HG02642 (cell line): Measurements from ENCODE around the gene FAM107B.
"Not testable (repeated sequence)": the region's sequence is repeated elsewhere in the genome, so short reads cannot be mapped to it uniquely, and the experiment has no call there.

Experiments
- ATAC-seq: cut with Tn5 transposase; IDR thresholded peaks from one replicate; pipeline ENCODE4 v1.9.1; 2021; ENCODE audit warnings: mild to moderate bottlenecking; ENCODE audit not compliant: unreplicated experiment, poor library complexity

Gene FAM107B

DNA sequence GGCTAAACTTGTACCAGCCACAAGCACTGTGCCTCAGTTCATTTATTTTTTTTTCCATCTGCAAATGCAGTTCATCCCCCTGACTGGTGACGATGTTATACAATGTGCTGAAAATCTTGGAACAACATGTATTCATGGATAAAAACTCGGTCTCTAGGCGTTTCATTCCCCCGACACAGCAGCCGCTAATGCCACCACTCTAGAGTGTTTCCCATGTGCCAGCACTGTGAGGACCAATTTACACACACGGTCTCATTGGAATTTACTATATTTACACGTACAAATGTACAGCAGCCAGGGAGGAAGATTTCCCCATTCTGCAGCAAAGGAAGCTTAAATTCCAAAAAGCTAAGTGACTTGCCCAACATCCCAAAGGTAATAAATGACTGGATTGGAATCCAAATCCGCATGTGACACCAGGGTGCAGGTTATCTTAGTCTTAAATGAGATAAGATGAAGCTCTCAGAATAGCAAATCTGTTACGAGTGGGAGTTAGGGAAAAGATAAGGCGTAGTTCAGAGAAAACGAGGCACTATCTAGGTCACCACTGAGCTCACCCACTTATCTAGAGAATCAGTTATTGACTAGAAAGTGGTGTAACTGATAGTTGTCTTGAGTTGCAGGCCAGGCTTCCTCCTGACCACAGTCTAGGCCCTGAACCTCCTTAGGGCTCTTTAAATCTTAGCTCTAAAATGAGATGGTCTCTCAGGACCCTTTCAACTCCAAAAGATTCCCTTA lies 36.7 kb downstream of the FAM107B start:
- no peak for ATAC-seq

DNA sequence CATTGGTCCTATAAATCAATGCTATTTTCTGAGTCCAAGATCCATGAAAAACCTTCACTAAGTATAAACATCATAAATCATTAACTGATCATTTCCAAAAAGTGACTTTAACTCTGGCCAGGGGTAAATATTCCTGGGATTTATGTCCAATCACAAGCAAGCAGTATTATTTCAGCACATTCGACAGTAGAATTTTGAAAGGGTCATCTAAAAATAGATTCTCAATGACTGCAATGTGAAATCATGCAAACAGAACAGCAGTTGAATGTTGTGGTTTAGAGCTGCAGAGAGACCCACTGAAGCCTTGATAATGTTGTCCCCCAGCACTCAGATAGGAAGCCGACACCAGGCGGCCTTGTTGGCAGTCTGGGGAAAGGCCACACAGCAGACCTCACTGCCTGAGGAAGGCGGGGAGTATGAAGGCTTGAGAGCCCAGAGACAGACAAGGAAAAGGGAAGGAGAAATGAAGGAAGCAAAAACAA lies 38.1 kb downstream of the FAM107B start:
- ATAC-seq: no peak

DNA sequence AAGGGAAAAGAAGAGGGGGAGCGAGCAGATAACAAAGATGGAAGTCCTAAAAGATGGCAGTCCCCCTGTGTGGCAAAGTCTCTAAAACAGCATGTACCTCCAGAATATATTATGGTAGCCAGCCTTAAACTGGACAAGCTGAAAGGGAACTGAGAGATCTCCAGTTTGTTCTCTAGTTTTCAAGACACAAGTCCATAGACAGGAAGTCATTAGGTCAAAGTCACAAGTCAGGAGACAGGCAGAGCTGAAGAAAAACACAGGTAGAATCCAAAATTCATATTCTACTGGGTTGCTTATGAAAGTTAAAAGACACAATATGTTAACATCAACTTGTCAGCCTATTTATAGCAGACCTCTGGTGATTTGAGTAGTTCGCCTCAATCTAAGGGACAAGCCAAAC lies 38.7 kb downstream of the FAM107B start:
- ATAC-seq: no peak

DNA sequence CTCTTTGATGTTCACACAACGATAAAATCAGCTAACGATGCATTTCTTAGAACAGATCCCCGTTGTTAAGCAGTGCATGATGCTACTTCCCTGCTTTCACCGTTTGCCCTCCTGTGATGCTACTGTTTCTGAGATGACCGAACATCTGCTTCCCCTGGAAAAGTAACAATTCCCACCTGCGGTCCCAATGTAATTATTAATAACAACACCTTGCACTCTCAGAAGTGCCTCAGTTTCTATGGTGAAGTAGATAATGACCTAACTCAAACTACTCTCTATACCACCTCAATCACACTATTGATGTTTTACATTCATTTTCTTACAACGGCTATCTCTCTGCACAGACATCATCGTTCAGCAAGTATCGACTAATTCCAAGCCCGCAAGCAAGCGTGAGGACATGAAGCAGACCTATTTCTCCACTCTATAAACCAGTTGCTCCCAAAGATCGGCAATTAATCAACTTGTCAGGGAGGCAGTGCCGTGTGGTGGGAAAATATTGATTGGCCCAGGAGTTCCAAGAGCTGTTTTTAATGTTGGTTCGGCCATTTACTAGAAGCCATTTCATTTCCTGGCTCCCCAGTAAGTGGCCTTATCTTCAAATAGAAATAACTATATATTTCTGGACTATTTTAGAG lies 42.7 kb downstream of the FAM107B start:
- ATAC-seq: no peak

DNA sequence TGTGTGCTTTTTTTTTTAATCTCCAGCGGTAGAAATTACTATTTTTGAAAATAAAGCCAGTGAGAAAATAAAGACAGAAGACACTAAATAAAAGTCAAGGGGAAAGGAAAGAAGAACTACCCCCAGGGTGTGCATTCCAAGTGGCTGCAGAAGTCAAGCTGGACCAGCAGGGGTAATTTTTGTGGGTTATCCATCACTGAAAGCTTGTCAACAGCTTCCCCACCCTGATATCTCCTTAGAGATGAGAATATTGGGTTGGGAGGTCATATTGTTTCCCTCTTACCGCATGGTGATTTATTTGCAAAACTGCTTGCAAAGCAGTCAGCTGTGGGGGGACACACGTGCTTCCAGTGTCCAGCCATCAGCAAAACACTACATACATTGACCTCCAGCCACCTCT lies 46.4 kb downstream of the FAM107B start:
- ATAC-seq: no peak

DNA sequence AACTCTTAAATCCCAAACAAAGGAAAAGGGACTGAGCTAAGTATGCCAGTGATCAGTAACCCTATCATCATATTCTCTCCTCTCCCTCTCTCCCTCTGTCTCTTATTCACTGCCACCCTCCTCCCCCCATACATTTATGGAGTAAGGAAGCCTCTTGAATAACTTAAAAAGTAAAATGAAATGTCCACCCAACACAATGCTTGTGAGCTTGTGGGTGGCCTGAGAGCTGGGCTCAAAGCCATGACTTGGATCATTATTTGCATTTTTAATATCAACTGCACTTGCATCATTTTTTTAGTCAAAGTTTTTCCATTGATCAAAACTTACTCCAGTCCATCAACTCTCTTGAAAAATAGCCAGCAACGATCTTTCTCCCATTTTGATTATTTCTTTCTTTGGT lies 46.8 kb downstream of the FAM107B start:
- no peak for ATAC-seq

DNA sequence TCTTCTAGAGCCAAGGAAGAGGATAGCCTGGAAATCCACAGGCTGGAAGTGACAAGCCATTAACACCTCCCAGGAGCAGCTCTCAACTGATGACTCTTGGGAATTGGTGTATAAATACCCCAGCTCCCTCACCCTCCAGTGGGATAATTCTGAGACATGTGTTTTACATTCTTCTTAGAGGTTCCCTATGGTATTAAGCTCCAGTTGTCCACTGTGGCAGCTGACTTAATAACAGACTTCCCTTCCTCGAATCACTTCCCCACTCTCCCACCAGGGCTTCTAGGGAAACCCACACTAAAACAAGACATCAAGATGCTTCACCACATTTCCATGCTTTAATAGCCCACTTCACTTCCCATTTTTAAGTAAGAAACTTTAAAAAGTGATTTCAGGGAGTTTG lies 47.2 kb downstream of the FAM107B start:
- ATAC-seq: no peak

- ATAC-seq: no peak
Measured at GRCh38 chr10:14724931-14725330, 49.8 kb downstream of the FAM107B start.

DNA sequence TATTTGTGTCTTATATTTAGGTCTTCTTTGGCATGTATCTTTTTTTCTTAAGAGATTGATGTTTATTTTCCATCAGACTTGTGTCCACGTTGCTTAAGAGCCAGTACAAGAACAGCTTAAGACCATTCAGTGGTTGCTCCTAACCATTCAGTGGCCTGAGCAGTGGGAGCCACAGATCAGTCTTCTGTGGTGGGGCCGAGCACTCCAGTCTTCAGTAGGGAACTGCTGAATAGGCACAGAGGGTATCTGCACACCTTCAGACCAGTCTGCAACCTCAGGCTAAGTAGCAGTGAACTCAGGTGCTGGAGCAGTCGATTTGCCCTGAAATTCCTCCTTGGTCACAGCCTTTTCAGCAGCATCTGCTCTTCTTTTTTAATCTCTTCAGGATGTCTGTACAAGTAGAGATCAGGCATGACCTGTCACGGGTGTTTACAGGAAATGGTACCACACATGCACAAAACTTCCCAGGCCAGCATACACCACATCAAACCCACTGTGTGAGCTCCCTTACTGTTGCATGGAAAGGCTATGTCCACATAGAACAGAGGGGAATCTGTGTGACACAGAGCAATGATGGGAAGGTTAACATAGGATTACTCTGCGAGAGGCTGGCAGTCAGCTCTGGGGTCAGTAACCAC lies 51.5 kb downstream of the FAM107B start:
- ATAC-seq: no peak

- ATAC-seq: no peak
Measured at GRCh38 chr10:14717552-14717951, 57.1 kb downstream of the FAM107B start.

- no peak for ATAC-seq
Measured at GRCh38 chr10:14712991-14713424, 61.7 kb downstream of the FAM107B start.

GRCh38 chr10:14709344-14709743 lies 65.4 kb downstream of the FAM107B start:
- ATAC-seq: not testable (repeated sequence)

DNA sequence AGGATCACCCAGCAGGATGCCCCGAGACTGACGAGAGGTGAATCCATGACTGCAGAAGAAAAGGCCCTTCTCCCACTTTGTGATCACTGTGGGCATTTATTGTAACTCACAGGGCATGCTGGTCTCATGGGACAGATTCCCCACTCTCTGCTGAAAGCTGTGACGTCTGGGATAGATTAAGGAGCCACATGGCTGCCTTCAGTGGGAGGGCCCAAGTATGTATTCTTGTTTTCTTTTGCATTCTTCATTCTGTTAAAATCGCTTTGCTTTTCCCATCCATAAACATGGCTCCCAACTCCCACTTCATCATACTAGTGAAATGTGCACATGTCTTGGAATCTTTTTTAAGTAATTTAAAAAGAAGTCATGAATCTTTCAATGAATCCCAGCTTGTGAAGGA lies 67.2 kb downstream of the FAM107B start:
- ATAC-seq: no peak

- no peak for ATAC-seq
Measured at GRCh38 chr10:14705548-14706230, 69.0 kb downstream of the FAM107B start.

DNA sequence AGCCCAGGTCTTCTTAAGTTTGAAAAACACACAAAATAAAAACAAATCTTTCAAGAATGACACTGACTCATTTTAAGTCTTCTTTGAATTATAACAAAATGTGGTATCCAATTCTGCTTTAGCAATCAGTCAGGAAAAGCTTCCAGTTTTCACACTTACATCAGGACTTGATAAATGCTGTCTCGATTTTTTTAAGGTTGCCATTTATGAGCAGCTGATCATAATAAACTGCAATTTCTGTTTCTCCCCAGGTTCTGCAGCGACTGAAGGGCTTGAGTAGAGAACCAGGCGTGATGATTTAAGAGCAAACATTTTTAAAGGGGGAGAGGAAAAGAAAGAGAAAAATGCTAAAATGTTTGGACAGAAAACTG lies 71.1 kb downstream of the FAM107B start:
- ATAC-seq: no peak

DNA sequence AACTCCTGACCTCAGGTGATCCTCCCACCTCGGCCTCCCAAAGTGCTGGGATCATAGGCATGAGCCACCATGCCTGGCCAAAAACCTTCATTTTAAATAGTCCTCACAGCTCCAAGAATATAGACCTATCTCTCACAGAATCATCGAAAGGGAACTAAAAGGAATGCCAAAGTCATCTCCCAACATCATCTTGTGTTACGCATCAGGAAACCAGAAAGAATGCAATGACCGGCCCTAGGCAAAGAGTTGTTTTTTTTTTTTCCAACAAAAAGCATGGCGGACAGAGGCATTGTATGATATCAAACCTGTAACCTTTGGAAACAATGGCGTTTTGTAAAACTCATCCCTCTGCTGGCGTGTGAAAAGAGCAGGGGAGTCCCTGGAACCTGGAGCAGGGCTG lies 73.2 kb downstream of the FAM107B start:
- ATAC-seq: no peak

DNA sequence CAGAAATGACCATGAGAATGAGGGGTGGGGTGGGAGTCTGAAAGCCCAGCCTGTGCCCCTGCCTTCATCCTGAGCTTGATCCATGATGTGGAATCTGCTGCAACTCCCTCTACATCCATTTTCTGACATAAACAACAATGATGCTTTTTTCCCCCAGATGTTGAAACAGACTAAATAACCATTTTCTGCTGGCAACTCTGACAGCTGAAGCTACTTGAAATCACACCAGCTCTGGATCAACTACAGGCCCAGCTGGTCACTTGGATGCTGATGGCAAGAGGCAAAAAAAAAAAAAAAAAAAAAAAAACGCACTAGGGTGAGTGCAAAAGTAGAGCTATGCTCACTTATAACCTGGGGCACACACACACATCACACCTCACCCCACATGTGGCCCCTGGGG lies 74.2 kb downstream of the FAM107B start:
- ATAC-seq: no peak

- no peak for ATAC-seq
Measured at GRCh38 chr10:14699482-14699881, 75.2 kb downstream of the FAM107B start.

DNA sequence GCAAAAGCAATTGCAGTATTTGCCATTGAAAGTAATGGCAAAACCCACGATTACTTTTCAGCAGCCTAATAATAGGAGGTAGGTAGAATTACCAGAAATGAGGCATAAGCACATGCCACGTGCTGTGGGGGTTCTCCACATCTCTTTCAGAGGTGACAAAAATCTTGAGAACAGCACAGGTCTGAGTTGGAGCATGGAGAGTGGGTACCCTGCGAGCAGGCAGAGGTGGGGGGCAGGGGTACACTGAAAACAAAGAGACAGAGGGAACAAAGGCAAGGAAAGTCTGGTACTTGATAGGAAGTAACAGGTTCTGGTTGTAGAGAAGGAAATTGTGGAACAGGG lies 75.9 kb downstream of the FAM107B start:
- ATAC-seq: no peak

GRCh38 chr10:14698111-14698828 lies 76.4 kb downstream of the FAM107B start:
- ATAC-seq: no peak
